Raji (cell line): ENCODE results near the gene OCA2.

Experiments used
- POLR2A ChIP-seq: IDR thresholded peaks from 2 replicates; pipeline ENCODE4 v1.6.1; 2011; ENCODE audit warnings: low read depth, low read length, control low read depth; ENCODE audit not compliant: insufficient read depth

OCA2 gene

GRCh38 chr15:28005004-28005527 is 94.0 kb downstream of the OCA2 start:
- TF ChIP-seq POLR2A: no peak

- no peak for TF ChIP-seq POLR2A
These were observed 94.7 kb downstream of the OCA2 start for GRCh38 chr15:28004143-28005003.

GRCh38 chr15:28003302-28004037 is 95.6 kb downstream of the OCA2 start:
- TF ChIP-seq POLR2A: no peak

GRCh38 chr15:28002867-28003266 is 96.2 kb downstream of the OCA2 start:
- no peak for TF ChIP-seq POLR2A

GRCh38 chr15:28002136-28002861 is 96.8 kb downstream of the OCA2 start:
- TF ChIP-seq POLR2A: no peak

GRCh38 chr15:28001641-28002040 is 97.5 kb downstream of the OCA2 start:
- TF ChIP-seq POLR2A: no peak

- TF ChIP-seq POLR2A: no peak
These were observed 104.9 kb downstream of the OCA2 start for GRCh38 chr15:27993996-27994780.

- no peak for TF ChIP-seq POLR2A
These were observed 105.6 kb downstream of the OCA2 start for GRCh38 chr15:27993544-27993943.

- no peak for TF ChIP-seq POLR2A
These were observed 108.3 kb downstream of the OCA2 start for GRCh38 chr15:27990521-27991515.

- TF ChIP-seq POLR2A: no peak
These were observed 109.3 kb downstream of the OCA2 start for GRCh38 chr15:27989838-27990237.

GRCh38 chr15:27989427-27989826 is 109.7 kb downstream of the OCA2 start:
- no peak for TF ChIP-seq POLR2A

GRCh38 chr15:27985099-27985498 is 114.0 kb downstream of the OCA2 start:
- no peak for TF ChIP-seq POLR2A

- TF ChIP-seq POLR2A: no peak
These were observed 115.6 kb downstream of the OCA2 start for GRCh38 chr15:27983496-27983895.
